ENCODE data around the gene FAM114A1. TPM values are rescaled to one million over a fixed set of nuclear protein-coding genes. Genes with fewer than 3 reads are reported as not detected.

FAM114A1 gene
- total RNA-seq, 2 experiments from 2014 or later = not detected

DNA sequence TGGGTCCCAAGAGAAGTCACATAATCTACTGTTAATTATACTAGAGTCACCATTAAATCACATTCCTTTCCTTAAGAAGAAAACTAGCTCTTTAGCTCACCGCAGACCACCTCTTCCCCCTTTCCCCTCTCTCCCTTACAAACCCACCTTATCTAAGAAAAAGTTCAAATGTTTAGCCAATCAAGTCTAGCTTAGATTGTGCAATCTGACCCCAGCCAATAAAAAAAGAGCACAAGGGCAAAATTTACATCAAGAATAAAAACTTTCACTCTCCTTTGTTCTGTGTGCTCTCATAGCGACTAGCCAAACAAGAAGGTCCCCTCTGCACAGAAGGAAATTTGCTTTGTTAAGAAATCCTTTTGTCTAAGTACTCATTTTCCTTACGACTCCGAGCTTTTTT is 88.4 kb downstream of the FAM114A1 start:
- Mint-ChIP-seq H3K27me3 (no peaks in the 10 kb centered on the region), H3K4me3 (no peak overlapping the region), H3K27ac (no peak overlapping the region), H3K36me3 (ENCODE audit: low read depth) (no peaks in the 10 kb centered on the region), H3K4me1 (ENCODE audit: low read depth) (peaks cover 17% of the 10 kb centered on the region), H3K9me3 (no peaks in the 10 kb centered on the region)
- no peaks in the 10 kb centered on the region for H3K27me3 ChIP-seq (ENCODE audit: control insufficient read depth in 1 of 2, insufficient read depth in 2 of 2, low read length in 2 of 2)
- H3K9me3 ChIP-seq (ENCODE audit: control insufficient read depth in 1 of 2, insufficient read depth in 1 of 2, low read length in 2 of 2) = no peaks in the 10 kb centered on the region
- no peak overlapping the region for H3K27ac ChIP-seq (ENCODE audit: low read depth in 1 of 2, low read length in 2 of 2)
- intact Hi-C loops (cut with DNase I, micrococcal nuclease) = no loop called here
- ATAC-seq (ENCODE audit: poor library complexity) (no peak), DNase-seq (no peak)
- TF ChIP-seq, protein P1, sequence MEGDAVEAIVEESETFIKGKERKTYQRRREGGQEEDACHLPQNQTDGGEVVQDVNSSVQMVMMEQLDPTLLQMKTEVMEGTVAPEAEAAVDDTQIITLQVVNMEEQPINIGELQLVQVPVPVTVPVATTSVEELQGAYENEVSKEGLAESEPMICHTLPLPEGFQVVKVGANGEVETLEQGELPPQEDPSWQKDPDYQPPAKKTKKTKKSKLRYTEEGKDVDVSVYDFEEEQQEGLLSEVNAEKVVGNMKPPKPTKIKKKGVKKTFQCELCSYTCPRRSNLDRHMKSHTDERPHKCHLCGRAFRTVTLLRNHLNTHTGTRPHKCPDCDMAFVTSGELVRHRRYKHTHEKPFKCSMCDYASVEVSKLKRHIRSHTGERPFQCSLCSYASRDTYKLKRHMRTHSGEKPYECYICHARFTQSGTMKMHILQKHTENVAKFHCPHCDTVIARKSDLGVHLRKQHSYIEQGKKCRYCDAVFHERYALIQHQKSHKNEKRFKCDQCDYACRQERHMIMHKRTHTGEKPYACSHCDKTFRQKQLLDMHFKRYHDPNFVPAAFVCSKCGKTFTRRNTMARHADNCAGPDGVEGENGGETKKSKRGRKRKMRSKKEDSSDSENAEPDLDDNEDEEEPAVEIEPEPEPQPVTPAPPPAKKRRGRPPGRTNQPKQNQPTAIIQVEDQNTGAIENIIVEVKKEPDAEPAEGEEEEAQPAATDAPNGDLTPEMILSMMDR (IDR thresholded peaks at IDR 0.05) = no peak
- CTCF ChIA-PET = interaction anchor here (1.6 kb wide), 1 partner anchor 179 kb away, joined by 3 read pairs; no protein-coding TSS in a partner anchor
- POLR2A ChIA-PET = no interaction called here
- no peaks in the 10 kb centered on the region for H3K4me1 ChIP-seq (ENCODE audit: insufficient read depth, low read length)
- H3K4me3 ChIP-seq (ENCODE audit: low read length) = no peak overlapping the region
- H3K36me3 ChIP-seq (ENCODE audit: insufficient read depth, low read length) = no peaks in the 10 kb centered on the region

DNA sequence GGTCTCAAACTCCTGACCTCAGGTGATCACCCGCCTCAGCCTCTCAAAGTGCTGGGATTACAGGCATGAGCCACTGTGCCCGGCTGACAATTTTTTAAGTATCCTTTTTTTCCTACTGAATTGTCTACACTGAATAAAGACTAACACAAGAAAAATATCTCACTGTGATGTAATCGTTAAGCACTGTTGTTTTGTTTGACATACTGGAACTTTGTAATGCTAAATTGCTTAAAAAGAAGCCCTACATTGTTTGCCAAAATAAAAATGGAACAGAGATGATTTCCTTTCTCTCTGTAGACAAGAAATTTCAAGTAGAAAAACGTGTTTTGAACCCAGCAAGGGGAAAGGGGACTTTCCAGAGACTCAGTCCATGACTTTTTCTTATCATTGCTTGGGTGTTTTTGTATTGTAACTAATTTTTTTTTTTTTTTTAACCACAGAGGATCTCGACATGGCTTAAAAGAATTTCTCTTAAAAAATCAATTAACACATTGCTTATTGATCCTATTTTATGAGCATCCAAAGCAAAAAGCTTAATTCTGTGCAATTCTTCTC is 89.7 kb downstream of the FAM114A1 start:
- Histone ChIP-seq H3K4me3 (ENCODE audit: low read length) (no peak overlapping the region), H3K36me3 (ENCODE audit: insufficient read depth, low read length) (no peaks in the 10 kb centered on the region), H3K27ac (ENCODE audit: low read depth in 1 of 2, low read length in 2 of 2) (no peak overlapping the region), H3K4me1 (ENCODE audit: insufficient read depth, low read length) (no peaks in the 10 kb centered on the region), H3K27me3 (ENCODE audit: control insufficient read depth in 1 of 2, insufficient read depth in 2 of 2, low read length in 2 of 2) (no peaks in the 10 kb centered on the region), H3K9me3 (ENCODE audit: control insufficient read depth in 1 of 2, insufficient read depth in 1 of 2, low read length in 2 of 2) (no peaks in the 10 kb centered on the region)
- intact Hi-C loops (cut with DNase I, micrococcal nuclease) = no loop called here
- Mint-ChIP-seq H3K27me3 (no peaks in the 10 kb centered on the region), H3K4me3 (no peak overlapping the region), H3K27ac (no peak overlapping the region), H3K9me3 (peaks cover 5% of the 10 kb centered on the region), H3K36me3 (ENCODE audit: low read depth) (no peaks in the 10 kb centered on the region), H3K4me1 (ENCODE audit: low read depth) (peaks cover 17% of the 10 kb centered on the region)
- ChIA-PET CTCF (no interaction called here), POLR2A (no interaction called here)
- ATAC-seq (ENCODE audit: poor library complexity) = peak; percentile 21
- TF ChIP-seq, protein P1 (IDR thresholded peaks at IDR 0.05) = no peak
- peak in 3 of 14 experiments; percentile 4 to 27 (median 14) for DNase-seq

DNA sequence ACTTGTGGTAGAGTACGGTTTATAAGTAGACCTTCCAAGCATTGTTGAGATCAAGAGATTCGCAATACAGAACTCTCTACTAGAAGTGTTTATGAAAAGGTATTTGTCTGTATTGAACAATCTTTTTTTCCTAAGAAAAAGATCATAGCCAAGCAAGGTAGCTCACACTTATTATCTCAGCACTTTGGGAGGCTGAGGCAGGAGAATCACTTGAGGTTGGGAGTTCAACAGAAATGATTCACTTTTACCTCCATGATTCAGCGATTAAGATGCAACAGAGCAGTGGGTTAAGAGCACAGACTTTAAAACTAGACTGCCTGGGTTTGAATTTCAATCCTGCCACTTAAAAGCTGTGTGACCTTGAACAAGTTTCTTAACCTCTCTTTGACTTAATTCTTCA is 90.3 kb downstream of the FAM114A1 start:
- DNase-seq (no peak), ATAC-seq (ENCODE audit: poor library complexity) (peak; percentile 24)
- intact Hi-C loops (cut with DNase I, micrococcal nuclease) = no loop called here
- CTCF ChIA-PET = no interaction called here
- no peaks in the 10 kb centered on the region for H3K27me3 Mint-ChIP-seq
- peaks cover 5% of the 10 kb centered on the region for H3K9me3 Mint-ChIP-seq
- no peak overlapping the region for H3K27ac ChIP-seq (ENCODE audit: low read depth in 1 of 2, low read length in 2 of 2)
- no peak overlapping the region for H3K4me3 Mint-ChIP-seq
- H3K27me3 ChIP-seq (ENCODE audit: control insufficient read depth in 1 of 2, insufficient read depth in 2 of 2, low read length in 2 of 2) = no peaks in the 10 kb centered on the region
- no peaks in the 10 kb centered on the region for H3K4me1 ChIP-seq (ENCODE audit: insufficient read depth, low read length)
- H3K36me3 Mint-ChIP-seq (ENCODE audit: low read depth) = no peaks in the 10 kb centered on the region
- H3K9me3 ChIP-seq (ENCODE audit: control insufficient read depth in 1 of 2, insufficient read depth in 1 of 2, low read length in 2 of 2) = no peaks in the 10 kb centered on the region
- H3K4me1 Mint-ChIP-seq (ENCODE audit: low read depth) = peaks cover 17% of the 10 kb centered on the region
- POLR2A ChIA-PET = interaction anchor here (0.8 to 1.7 kb wide), 2 partner anchors 8 to 86 kb away, joined by 3 to 8 read pairs; no protein-coding TSS in a partner anchor
- H3K36me3 ChIP-seq (ENCODE audit: insufficient read depth, low read length) = no peaks in the 10 kb centered on the region
- H3K4me3 ChIP-seq (ENCODE audit: low read length) = no peak overlapping the region
- no peak overlapping the region for H3K27ac Mint-ChIP-seq
- TF ChIP-seq, protein P1 (IDR thresholded peaks at IDR 0.05) = no peak

Measured in CD4-positive, alpha-beta T cell (primary cell).